ENCODE measurements around the gene POLR1C.

DNA sequence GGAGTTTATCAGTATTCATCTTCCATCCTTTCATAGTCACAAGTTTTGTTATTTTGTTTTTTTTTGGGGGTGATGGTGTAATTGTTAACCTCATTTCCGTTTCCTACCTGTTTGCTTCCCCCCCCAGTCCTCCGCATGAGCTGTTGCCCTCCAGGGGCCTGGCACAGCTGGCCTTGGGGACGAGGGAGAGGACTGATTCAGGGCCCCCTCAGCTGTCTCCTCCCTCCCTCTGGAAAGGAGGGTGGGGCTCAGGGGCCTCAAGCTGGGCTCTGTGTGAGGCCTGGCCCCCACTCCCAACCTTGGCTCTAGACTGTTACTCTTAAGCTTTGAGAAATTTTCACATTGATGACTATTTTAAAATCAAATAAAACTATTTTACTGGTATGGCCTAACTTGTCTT lies 10.7 kb upstream of the POLR1C start:
- no peak for TF ChIP-seq POLR2A (IDR thresholded peaks at IDR 0.05; ENCODE audit: low read depth, low read length)
- TF ChIP-seq SMC3 (IDR thresholded peaks at IDR 0.05; ENCODE audit: borderline replicate concordance, low read length), result no peak
- TF ChIP-seq, protein P1, sequence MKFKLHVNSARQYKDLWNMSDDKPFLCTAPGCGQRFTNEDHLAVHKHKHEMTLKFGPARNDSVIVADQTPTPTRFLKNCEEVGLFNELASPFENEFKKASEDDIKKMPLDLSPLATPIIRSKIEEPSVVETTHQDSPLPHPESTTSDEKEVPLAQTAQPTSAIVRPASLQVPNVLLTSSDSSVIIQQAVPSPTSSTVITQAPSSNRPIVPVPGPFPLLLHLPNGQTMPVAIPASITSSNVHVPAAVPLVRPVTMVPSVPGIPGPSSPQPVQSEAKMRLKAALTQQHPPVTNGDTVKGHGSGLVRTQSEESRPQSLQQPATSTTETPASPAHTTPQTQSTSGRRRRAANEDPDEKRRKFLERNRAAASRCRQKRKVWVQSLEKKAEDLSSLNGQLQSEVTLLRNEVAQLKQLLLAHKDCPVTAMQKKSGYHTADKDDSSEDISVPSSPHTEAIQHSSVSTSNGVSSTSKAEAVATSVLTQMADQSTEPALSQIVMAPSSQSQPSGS (IDR thresholded peaks at IDR 0.05; ENCODE audit: low read length), result no peak
- TF ChIP-seq POLR2AphosphoS5 (IDR thresholded peaks at IDR 0.05; ENCODE audit: low read length), result no peak
- TF ChIP-seq, protein P2, sequence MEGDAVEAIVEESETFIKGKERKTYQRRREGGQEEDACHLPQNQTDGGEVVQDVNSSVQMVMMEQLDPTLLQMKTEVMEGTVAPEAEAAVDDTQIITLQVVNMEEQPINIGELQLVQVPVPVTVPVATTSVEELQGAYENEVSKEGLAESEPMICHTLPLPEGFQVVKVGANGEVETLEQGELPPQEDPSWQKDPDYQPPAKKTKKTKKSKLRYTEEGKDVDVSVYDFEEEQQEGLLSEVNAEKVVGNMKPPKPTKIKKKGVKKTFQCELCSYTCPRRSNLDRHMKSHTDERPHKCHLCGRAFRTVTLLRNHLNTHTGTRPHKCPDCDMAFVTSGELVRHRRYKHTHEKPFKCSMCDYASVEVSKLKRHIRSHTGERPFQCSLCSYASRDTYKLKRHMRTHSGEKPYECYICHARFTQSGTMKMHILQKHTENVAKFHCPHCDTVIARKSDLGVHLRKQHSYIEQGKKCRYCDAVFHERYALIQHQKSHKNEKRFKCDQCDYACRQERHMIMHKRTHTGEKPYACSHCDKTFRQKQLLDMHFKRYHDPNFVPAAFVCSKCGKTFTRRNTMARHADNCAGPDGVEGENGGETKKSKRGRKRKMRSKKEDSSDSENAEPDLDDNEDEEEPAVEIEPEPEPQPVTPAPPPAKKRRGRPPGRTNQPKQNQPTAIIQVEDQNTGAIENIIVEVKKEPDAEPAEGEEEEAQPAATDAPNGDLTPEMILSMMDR (IDR thresholded peaks at IDR 0.05 in 2 of 3, conservative IDR thresholded peaks at IDR 0.05 in 1 of 3; ENCODE audit: control insufficient read depth in 2 of 3, extremely low read depth in 1 of 3, insufficient read depth in 1 of 3, low read depth in 3 of 3, low read length in 3 of 3), result no peak
- no peak for TF ChIP-seq ESRRA (IDR thresholded peaks at IDR 0.05; ENCODE audit: low read length)
- no peak for TF ChIP-seq ZSCAN29 (IDR thresholded peaks at IDR 0.05)
- no peak for TF ChIP-seq LARP7 (IDR thresholded peaks at IDR 0.05)
- TF ChIP-seq EZH2 (IDR thresholded peaks at IDR 0.05; ENCODE audit: borderline replicate concordance, control insufficient read depth, low read depth, low read length), result no peak
- TF ChIP-seq NFYB (IDR thresholded peaks at IDR 0.05; ENCODE audit: insufficient read depth, low read depth, low read length), result no peak

Data from GM12878 (cell line).